Lower lobe of right lung (tissue), 2 donors: ENCODE results near the gene DEPDC5. TPM values are rescaled to one million over a fixed set of nuclear protein-coding genes. Genes with fewer than 3 reads are reported as not detected.

ENCODE experiments used
- ATAC-seq, 2 donors: fragments of 200-7000 bp; cut with Tn5 transposase; one replicate each; pipeline ENCODE4 v1.9.1; 2020 to 2022; ENCODE audit warnings: mild to moderate bottlenecking in 2 of 2, moderate library complexity in 2 of 2
- DNase-seq: peaks from one replicate; pipeline ENCODE4 v3.0.0-alpha.2; 2020
- H3K27ac ChIP-seq: fragments of 200-600 bp; one replicate; pipeline ENCODE4 v1.8.0; 2022
- H3K27me3 ChIP-seq: fragments of 200-600 bp; one replicate; pipeline ENCODE4 v1.8.0; 2022; ENCODE audit warnings: low read depth
- H3K36me3 ChIP-seq: fragments of 200-600 bp; one replicate; pipeline ENCODE4 v1.8.0; 2022; ENCODE audit warnings: mild to moderate bottlenecking
- H3K4me1 ChIP-seq: fragments of 200-600 bp; one replicate; pipeline ENCODE4 v1.8.0; 2022
- H3K4me3 ChIP-seq: fragments of 200-600 bp; one replicate; pipeline ENCODE4 v1.8.0; 2022; ENCODE audit warnings: mild to moderate bottlenecking
- H3K9me3 ChIP-seq: fragments of 200-600 bp; one replicate; pipeline ENCODE4 v1.8.0; 2022
- intact Hi-C: fragments of 100-400 bp; cut with DNase I; formaldehyde crosslinking; loops from one replicate; pipeline ENCODE4 v1.11.0; 2022
- total RNA-seq: library from RNA; stranded (reverse); fragmentation: NEBNext Ultra II Directional; extraction: Animal tissue kit (Norgen Biotek cat#: 25700); gene quantifications from one replicate; pipeline ENCODE4 v1.2.1, GENCODE V29; 2021
- TF ChIP-seq, protein P1 (sequence below): fragments of 200-600 bp; IDR thresholded peaks from one replicate; pipeline ENCODE4 v1.8.0; 2022; ENCODE audit warnings: antibody characterized with exemption, mild to moderate bottlenecking
- donor health status: DM: no; HTN: yes; CAD: no; lungs with severe emphysema.

The DEPDC5 gene
- total RNA-seq, 1 donor from 2014 or later, result 29.0 TPM

DNA sequence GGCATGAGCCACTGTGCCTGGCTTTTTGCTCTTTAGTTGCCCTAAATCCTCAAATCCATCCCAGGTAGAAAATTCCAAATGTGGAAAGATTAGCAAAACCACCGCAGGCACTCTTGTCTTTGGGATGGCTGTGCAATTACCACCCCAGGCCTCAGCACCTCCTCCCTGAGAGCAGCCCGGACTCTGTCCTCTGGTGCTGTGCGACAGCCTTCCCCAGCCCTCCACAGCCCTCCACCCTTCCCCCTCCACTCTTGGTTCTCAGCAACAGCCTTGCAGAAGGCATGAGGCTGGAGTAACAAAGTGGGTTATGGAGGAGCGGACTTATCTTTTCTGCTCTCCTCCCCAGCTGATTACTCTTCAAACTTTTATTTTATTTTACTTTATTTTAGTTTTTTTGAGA lies 145.8 kb downstream of the DEPDC5 start:
- no peak for DNase-seq
- no peak for ATAC-seq
- no peak overlapping the region for H3K27ac ChIP-seq
- no peaks in the 10 kb centered on the region for H3K27me3 ChIP-seq
- H3K36me3 ChIP-seq, result peaks cover 56% of the 10 kb centered on the region
- TF ChIP-seq, protein P1, sequence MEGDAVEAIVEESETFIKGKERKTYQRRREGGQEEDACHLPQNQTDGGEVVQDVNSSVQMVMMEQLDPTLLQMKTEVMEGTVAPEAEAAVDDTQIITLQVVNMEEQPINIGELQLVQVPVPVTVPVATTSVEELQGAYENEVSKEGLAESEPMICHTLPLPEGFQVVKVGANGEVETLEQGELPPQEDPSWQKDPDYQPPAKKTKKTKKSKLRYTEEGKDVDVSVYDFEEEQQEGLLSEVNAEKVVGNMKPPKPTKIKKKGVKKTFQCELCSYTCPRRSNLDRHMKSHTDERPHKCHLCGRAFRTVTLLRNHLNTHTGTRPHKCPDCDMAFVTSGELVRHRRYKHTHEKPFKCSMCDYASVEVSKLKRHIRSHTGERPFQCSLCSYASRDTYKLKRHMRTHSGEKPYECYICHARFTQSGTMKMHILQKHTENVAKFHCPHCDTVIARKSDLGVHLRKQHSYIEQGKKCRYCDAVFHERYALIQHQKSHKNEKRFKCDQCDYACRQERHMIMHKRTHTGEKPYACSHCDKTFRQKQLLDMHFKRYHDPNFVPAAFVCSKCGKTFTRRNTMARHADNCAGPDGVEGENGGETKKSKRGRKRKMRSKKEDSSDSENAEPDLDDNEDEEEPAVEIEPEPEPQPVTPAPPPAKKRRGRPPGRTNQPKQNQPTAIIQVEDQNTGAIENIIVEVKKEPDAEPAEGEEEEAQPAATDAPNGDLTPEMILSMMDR, result no peak
- intact Hi-C loops, result no loop called here
- H3K4me3 ChIP-seq, result no peak overlapping the region
- H3K4me1 ChIP-seq, result no peaks in the 10 kb centered on the region
- no peaks in the 10 kb centered on the region for H3K9me3 ChIP-seq

DNA sequence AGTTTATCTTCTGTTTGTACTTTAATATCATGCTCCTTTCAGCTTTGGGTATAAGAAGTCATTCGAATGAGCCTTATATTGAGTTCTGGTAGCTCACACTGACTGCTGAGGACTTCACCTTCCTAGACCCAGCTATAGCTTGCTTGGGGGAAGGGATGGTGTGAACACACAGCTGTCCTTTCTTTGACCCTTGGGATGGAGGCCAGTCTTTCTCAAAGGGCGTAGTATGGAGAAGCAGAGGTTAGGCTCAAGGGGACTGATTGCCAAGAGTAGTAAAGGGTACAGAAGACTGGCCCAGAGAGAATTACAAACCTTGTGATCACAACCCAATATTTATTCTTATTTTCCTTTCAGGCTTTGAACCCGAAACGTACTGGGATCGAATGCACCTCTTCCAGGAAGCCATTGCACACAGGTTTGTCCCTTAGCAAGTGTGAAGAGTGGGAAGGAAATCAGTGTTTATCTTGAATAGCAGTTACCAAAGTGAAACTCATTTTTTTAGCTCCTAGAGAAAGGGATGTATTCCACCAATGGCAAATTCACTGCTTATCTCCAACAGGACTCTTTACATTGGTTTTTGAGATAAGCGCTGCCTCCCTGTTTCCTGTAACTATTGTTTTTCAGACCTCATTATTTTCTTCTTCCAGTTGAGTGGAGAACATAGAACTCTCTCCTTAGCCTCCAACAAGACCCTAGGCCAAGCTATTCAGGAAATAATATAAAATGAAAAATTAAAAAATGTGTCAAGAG lies 147.7 kb downstream of the DEPDC5 start:
- Histone ChIP-seq H3K4me3 (no peak overlapping the region), H3K27me3 (no peaks in the 10 kb centered on the region), H3K4me1 (no peaks in the 10 kb centered on the region), H3K27ac (no peak overlapping the region), H3K9me3 (no peaks in the 10 kb centered on the region), H3K36me3 (peaks cover 63% of the 10 kb centered on the region)
- DNase-seq (no peak), ATAC-seq (no peak)
- intact Hi-C loops, result no loop called here
- TF ChIP-seq, protein P1, result no peak

DNA sequence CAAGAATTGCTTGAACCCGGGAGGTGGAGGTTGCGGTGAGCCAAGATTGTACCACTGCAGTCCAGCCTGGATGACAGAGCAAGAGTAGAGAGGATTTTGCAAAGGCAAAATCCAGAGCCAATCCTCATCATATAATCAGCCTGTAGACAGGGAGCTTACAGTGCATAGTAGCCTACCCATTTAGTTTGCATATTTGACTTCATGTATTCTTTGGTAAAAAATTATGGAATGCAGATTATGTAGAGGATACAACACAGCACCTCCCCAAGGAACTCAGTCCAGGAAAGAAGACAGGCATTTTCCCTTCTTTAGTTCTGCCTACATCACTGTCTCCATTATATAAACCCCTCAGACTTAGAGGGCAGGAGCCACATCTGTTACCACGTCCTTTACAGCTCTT lies 150.8 kb downstream of the DEPDC5 start:
- ATAC-seq (no peak), DNase-seq (no peak)
- TF ChIP-seq, protein P1, result no peak
- Histone ChIP-seq H3K27me3 (no peaks in the 10 kb centered on the region), H3K27ac (no peak overlapping the region), H3K36me3 (peaks cover 53% of the 10 kb centered on the region), H3K4me1 (no peaks in the 10 kb centered on the region), H3K9me3 (no peaks in the 10 kb centered on the region), H3K4me3 (no peak overlapping the region)
- intact Hi-C loops, result no loop called here

DNA sequence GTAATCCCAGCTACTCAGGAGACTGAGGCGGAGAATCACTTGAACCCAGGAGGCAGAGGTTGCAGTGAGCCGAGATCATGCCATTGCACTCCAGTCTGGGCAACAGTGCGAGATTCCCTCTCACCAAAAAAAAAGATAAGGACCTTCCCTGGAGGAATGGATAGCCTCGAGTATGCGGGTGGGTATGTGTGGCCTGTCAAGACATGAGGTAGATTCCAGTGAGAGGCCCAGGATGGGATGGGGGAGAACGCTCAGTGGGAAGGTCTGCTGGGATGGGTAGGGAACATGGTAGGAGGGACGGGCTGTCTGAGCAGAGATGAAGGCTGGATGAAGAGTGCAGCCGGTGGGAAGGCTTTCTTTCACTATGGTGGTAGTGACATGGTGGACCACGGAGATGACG lies 151.5 kb downstream of the DEPDC5 start:
- ATAC-seq (no peak), DNase-seq (no peak)
- no peak overlapping the region for H3K27ac ChIP-seq
- peaks cover 50% of the 10 kb centered on the region for H3K36me3 ChIP-seq
- no peaks in the 10 kb centered on the region for H3K27me3 ChIP-seq
- no peak overlapping the region for H3K4me3 ChIP-seq
- H3K9me3 ChIP-seq, result no peaks in the 10 kb centered on the region
- no peaks in the 10 kb centered on the region for H3K4me1 ChIP-seq
- intact Hi-C loops, result no loop called here
- TF ChIP-seq, protein P1, result no peak

DNA sequence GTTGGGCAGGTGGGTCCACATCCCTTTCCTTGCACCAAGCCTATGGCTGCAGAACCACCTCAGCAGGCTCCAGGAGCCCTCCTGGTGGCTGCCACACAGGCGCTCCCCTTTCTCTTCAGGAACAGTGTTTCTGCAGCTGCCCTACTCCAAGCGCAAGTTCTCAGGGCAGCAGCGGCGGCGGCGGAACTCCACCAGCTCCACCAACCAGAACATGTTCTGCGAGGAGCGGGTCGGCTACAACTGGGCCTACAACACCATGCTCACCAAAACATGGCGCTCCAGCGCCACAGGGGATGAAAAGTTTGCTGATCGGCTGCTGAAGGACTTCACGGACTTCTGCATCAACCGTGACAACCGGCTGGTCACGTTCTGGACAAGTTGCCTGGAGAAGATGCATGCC lies 152.3 kb downstream of the DEPDC5 start:
- no peaks in the 10 kb centered on the region for H3K9me3 ChIP-seq
- no peak overlapping the region for H3K4me3 ChIP-seq
- DNase-seq (no peak), ATAC-seq (no peak)
- intact Hi-C loops, result no loop called here
- H3K36me3 ChIP-seq, result peaks cover 50% of the 10 kb centered on the region
- H3K27me3 ChIP-seq, result no peaks in the 10 kb centered on the region
- no peaks in the 10 kb centered on the region for H3K4me1 ChIP-seq
- TF ChIP-seq, protein P1, result no peak
- no peak overlapping the region for H3K27ac ChIP-seq
